HepG2 (cell line): ENCODE data around the gene SLC23A3.

Experiments used
- EZH2 ChIP-seq: conservative IDR thresholded peaks from 2 replicates; pipeline ENCODE4 v1.6.1; 2012; ENCODE audit warnings: mild to moderate bottlenecking, low read depth, low read length, moderate library complexity
- TARDBP ChIP-seq: sonication (generic); formaldehyde crosslinking; IDR thresholded peaks from 2 replicates; pipeline ENCODE4 v1.8.0; 2022; ENCODE audit warnings: mild to moderate bottlenecking, missing genetic modification reagents
- ZBTB8A ChIP-seq: sonication (generic); formaldehyde crosslinking; IDR thresholded peaks from 2 replicates; pipeline ENCODE4 v1.4.0; 2020; ENCODE audit warnings: mild to moderate bottlenecking, low read depth, missing genetic modification reagents, borderline replicate concordance
- TF ChIP-seq, protein P1 (sequence below): sonication (generic); formaldehyde crosslinking; IDR thresholded peaks from 2 replicates; pipeline ENCODE4 v1.8.0; 2023; ENCODE audit warnings: mild to moderate bottlenecking, missing genetic modification reagents
- TF ChIP-seq, protein P2 (sequence below): sonication (generic); formaldehyde crosslinking; IDR thresholded peaks from 2 replicates; pipeline ENCODE4 v1.5.0; 2020; ENCODE audit warnings: mild to moderate bottlenecking, missing genetic modification reagents, moderate library complexity
- TF ChIP-seq, protein P3 (sequence below): sonication (generic); formaldehyde crosslinking; IDR thresholded peaks from 2 replicates; pipeline ENCODE4 v1.4.0; 2020; ENCODE audit warnings: missing genetic modification reagents
- TF ChIP-seq, protein P4 (sequence below): sonication (generic); formaldehyde crosslinking; IDR thresholded peaks from 2 replicates; pipeline ENCODE4 v1.4.0; 2020; ENCODE audit warnings: missing genetic modification reagents, mild to moderate bottlenecking, borderline replicate concordance

DNA sequence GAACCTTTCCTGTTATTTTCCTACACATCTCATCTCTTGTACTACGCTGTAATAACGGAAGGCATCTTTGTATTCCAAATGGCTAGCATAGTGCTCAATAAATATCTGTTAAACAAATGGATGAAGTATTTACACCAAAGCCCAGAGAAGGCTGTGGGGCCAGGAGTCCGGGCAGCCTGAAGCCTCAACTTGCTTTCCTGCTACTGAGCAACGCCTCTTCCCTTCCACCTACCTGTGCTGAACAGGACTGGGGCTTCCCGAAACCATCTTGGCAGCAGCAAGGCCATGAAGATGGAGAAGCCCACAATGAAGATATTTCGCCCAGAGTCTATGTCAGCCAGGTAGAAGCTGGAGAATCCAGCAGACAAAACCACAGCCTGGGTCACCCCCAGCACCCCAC, 6.7 kb downstream of the SLC23A3 start:
- TF ChIP-seq ZBTB8A (CRISPR knock-in tag) (no peak), TARDBP (no peak), EZH2 (no peak)
- TF ChIP-seq, protein P1, sequence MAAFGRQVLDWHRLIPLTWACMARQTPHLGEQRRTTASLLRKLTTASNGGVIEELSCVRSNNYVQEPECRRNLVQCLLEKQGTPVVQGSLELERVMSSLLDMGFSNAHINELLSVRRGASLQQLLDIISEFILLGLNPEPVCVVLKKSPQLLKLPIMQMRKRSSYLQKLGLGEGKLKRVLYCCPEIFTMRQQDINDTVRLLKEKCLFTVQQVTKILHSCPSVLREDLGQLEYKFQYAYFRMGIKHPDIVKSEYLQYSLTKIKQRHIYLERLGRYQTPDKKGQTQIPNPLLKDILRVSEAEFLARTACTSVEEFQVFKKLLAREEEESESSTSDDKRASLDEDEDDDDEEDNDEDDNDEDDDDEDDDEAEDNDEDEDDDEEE (CRISPR knock-in tag): no peak
- TF ChIP-seq, protein P2, sequence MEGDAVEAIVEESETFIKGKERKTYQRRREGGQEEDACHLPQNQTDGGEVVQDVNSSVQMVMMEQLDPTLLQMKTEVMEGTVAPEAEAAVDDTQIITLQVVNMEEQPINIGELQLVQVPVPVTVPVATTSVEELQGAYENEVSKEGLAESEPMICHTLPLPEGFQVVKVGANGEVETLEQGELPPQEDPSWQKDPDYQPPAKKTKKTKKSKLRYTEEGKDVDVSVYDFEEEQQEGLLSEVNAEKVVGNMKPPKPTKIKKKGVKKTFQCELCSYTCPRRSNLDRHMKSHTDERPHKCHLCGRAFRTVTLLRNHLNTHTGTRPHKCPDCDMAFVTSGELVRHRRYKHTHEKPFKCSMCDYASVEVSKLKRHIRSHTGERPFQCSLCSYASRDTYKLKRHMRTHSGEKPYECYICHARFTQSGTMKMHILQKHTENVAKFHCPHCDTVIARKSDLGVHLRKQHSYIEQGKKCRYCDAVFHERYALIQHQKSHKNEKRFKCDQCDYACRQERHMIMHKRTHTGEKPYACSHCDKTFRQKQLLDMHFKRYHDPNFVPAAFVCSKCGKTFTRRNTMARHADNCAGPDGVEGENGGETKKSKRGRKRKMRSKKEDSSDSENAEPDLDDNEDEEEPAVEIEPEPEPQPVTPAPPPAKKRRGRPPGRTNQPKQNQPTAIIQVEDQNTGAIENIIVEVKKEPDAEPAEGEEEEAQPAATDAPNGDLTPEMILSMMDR (CRISPR knock-in tag): no peak
- TF ChIP-seq, protein P3, sequence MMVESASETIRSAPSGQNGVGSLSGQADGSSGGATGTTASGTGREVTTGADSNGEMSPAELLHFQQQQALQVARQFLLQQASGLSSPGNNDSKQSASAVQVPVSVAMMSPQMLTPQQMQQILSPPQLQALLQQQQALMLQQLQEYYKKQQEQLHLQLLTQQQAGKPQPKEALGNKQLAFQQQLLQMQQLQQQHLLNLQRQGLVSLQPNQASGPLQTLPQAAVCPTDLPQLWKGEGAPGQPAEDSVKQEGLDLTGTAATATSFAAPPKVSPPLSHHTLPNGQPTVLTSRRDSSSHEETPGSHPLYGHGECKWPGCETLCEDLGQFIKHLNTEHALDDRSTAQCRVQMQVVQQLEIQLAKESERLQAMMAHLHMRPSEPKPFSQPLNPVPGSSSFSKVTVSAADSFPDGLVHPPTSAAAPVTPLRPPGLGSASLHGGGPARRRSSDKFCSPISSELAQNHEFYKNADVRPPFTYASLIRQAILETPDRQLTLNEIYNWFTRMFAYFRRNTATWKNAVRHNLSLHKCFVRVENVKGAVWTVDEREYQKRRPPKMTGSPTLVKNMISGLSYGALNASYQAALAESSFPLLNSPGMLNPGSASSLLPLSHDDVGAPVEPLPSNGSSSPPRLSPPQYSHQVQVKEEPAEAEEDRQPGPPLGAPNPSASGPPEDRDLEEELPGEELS (CRISPR knock-in tag): no peak
- TF ChIP-seq, protein P4, sequence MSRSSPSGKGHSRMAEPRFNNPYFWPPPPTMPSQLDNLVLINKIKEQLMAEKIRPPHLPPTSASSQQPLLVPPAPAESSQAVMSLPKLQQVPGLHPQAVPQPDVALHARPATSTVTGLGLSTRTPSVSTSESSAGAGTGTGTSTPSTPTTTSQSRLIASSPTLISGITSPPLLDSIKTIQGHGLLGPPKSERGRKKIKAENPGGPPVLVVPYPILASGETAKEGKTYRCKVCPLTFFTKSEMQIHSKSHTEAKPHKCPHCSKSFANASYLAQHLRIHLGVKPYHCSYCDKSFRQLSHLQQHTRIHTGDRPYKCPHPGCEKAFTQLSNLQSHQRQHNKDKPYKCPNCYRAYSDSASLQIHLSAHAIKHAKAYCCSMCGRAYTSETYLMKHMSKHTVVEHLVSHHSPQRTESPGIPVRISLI (CRISPR knock-in tag): no peak
